IMR-90 (cell line): ENCODE measurements around the gene TRAF3IP1. TPM values are rescaled to one million over a fixed set of nuclear protein-coding genes. Genes with fewer than 3 reads are reported as not detected.
"Not testable (repeated sequence)": the region's sequence is repeated elsewhere in the genome, so short reads cannot be mapped to it uniquely, and the experiment has no call there.

ENCODE experiments used
- ATAC-seq: fragments of 200-7000 bp; cut with Tn5 transposase; 2 replicates; pipeline ENCODE4 v1.9.1; 2020; ENCODE audit warnings: low read depth, mild to moderate bottlenecking, moderate library complexity
- BruUV-seq: library from RNA; stranded (reverse); fragments of 400-500 nt; replicated peaks from 2 replicates; lab custom pipeline; 2021; lab: Mats Ljungman, UMichigan
- CTCF ChIA-PET: fragments of 300-600 bp; formaldehyde crosslinking; extraction: SDS; loops from one replicate; lab custom pipeline; 2021; ENCODE audit warnings: antibody characterized with exemption; lab: Yijun Ruan, JAX
- POLR2A ChIA-PET: fragments of 300-600 bp; sonication (Branson Sonifier 250); formaldehyde crosslinking; loops from one replicate; lab custom pipeline; 2022; ENCODE audit warnings: antibody characterized with exemption; ENCODE audit not compliant: unreplicated experiment; lab: Charles Lee
- DNase-seq: peaks from one replicate; pipeline ENCODE4 v3.0.0; 2013
- H2AFZ ChIP-seq: replicated peaks from 2 replicates; pipeline ENCODE3; 2013; ENCODE audit warnings: low read length, mild to moderate bottlenecking; ENCODE audit not compliant: poor library complexity
- H2AK5ac ChIP-seq: 2 replicates; pipeline ENCODE4 v1.6.1; 2013; ENCODE audit warnings: low read depth, low read length, inconsistent platforms
- H2AK9ac ChIP-seq: replicated peaks from 2 replicates; pipeline ENCODE3; 2013; ENCODE audit warnings: mild to moderate bottlenecking, low read depth, low read length, moderate library complexity; ENCODE audit not compliant: poor library complexity
- H2BK120ac ChIP-seq: 2 replicates; pipeline ENCODE4 v1.6.1; 2013; ENCODE audit warnings: low read depth, low read length, inconsistent platforms
- H2BK15ac ChIP-seq: 3 replicates; pipeline ENCODE4 v1.6.1; 2013; ENCODE audit warnings: low read depth, low read length, inconsistent platforms
- H2BK20ac ChIP-seq: 2 replicates; pipeline ENCODE4 v1.6.1; 2013; ENCODE audit warnings: low read depth, mild to moderate bottlenecking, inconsistent platforms, low read length, moderate library complexity
- H2BK5ac ChIP-seq: 2 replicates; pipeline ENCODE4 v1.6.1; 2013; ENCODE audit warnings: mild to moderate bottlenecking, low read depth, low read length, inconsistent platforms; ENCODE audit not compliant: poor library complexity, severe bottlenecking
- H3K14ac ChIP-seq: replicated peaks from 2 replicates; pipeline ENCODE4 v1.6.1; 2013; ENCODE audit warnings: low read depth, low read length, inconsistent platforms
- H3K18ac ChIP-seq: 2 replicates; pipeline ENCODE4 v1.6.1; 2013; ENCODE audit warnings: low read depth, low read length, control low read depth
- H3K23ac ChIP-seq: 2 replicates; pipeline ENCODE4 v1.6.1; 2013; ENCODE audit warnings: low read depth, low read length, inconsistent platforms
- H3K27ac ChIP-seq: 2 replicates; pipeline ENCODE4 v1.5.1; 2013; ENCODE audit warnings: mild to moderate bottlenecking, control low read depth, low read length; ENCODE audit not compliant: insufficient read depth
- H3K27me3 ChIP-seq: 2 replicates; pipeline ENCODE4 v1.6.1; 2013; ENCODE audit warnings: low read length; ENCODE audit not compliant: control insufficient read depth, insufficient read depth
- H3K36me3 ChIP-seq: 2 replicates; pipeline ENCODE4 v1.6.1; 2013; ENCODE audit warnings: low read length, mixed read lengths; ENCODE audit not compliant: control insufficient read depth, insufficient read depth
- H3K4ac ChIP-seq: 2 replicates; pipeline ENCODE4 v1.6.1; 2013; ENCODE audit warnings: low read depth, low read length, inconsistent platforms
- H3K4me1 ChIP-seq: 2 replicates; pipeline ENCODE4 v1.6.1; 2013; ENCODE audit warnings: low read length, mixed read lengths; ENCODE audit not compliant: control insufficient read depth, insufficient read depth
- H3K4me2 ChIP-seq: 2 replicates; pipeline ENCODE4 v1.6.1; 2013; ENCODE audit warnings: low read depth, mild to moderate bottlenecking, control low read depth, low read length, moderate library complexity
- H3K4me3 ChIP-seq: 2 replicates; pipeline ENCODE4 v1.5.1; 2013; ENCODE audit warnings: low read depth, mild to moderate bottlenecking, control low read depth, low read length, moderate library complexity; ENCODE audit not compliant: insufficient read depth
- H3K56ac ChIP-seq: 2 replicates; pipeline ENCODE4 v1.6.1; 2013; ENCODE audit warnings: low read length, inconsistent platforms; ENCODE audit not compliant: insufficient read depth; ENCODE audit errors: extremely low read depth
- H3K79me1 ChIP-seq, 2 experiments: 2 replicates each; pipeline ENCODE4 v1.6.1; 2013; ENCODE audit warnings: low read length in 2 of 2, inconsistent platforms in 1 of 2, low read depth in 1 of 2
- H3K9ac ChIP-seq: 2 replicates; pipeline ENCODE4 v1.6.1; 2013; ENCODE audit warnings: low read depth, low read length, control low read depth
- H3K9me1 ChIP-seq: 2 replicates; pipeline ENCODE4 v1.6.1; 2013; ENCODE audit warnings: low read length, inconsistent platforms; ENCODE audit not compliant: insufficient read depth
- H3K9me3 ChIP-seq: 2 replicates; pipeline ENCODE4 v1.6.1; 2013; ENCODE audit warnings: low read length; ENCODE audit not compliant: control insufficient read depth, insufficient read depth
- H4K20me1 ChIP-seq: 2 replicates; pipeline ENCODE4 v1.6.1; 2013; ENCODE audit warnings: low read length, inconsistent platforms; ENCODE audit not compliant: insufficient read depth
- H4K5ac ChIP-seq: 2 replicates; pipeline ENCODE4 v1.6.1; 2013; ENCODE audit warnings: mild to moderate bottlenecking, low read depth, low read length, control low read depth
- H4K8ac ChIP-seq, 2 experiments: 2 replicates each; pipeline ENCODE4 v1.6.1; 2013; ENCODE audit warnings: low read depth in 2 of 2, low read length in 2 of 2, control low read depth in 1 of 2, inconsistent platforms in 1 of 2
- H4K91ac ChIP-seq: 2 replicates; pipeline ENCODE4 v1.6.1; 2013; ENCODE audit warnings: low read depth, low read length, inconsistent platforms; ENCODE audit not compliant: insufficient read depth
- WGBS, 2 experiments: methylation state at CpG; one replicate each; pipeline versions ENCODE4 v1.1.5 to v1.1.7; 2013; ENCODE audit warnings: missing lambda C conversion rate in 2 of 2; ENCODE audit not compliant: insufficient read length in 1 of 2; ENCODE audit errors: extremely low coverage in 2 of 2; 5-methylcytosine and 5-hydroxymethylcytosine counted together
- dilution Hi-C: fragments of 300-500 bp; cut with HindIII; formaldehyde crosslinking; loops from one replicate; pipeline ENCODE4 v1.14.3; 2018; ENCODE audit warnings: low sequenced_read_pairs; ENCODE audit not compliant: unreplicated experiment
- in situ Hi-C: fragments of 300-500 bp; cut with MboI; formaldehyde crosslinking; loops from 3 replicates; pipeline ENCODE4 v1.14.3; 2019; ENCODE audit warnings: low sequenced_read_pairs, inconsistent platforms, mixed read lengths
- intact Hi-C: fragments of 100-400 bp; cut with micrococcal nuclease; formaldehyde crosslinking; loops from 2 replicates; pipeline ENCODE4 v1.10.0; 2022
- polyA plus RNA-seq, 3 experiments: library from polyadenylated mRNA; depleted of rRNA; stranded (reverse); fragments of >200 nt; gene quantifications; 2 replicates each; pipeline ENCODE4 v1.2.3, GENCODE V29; 2012; ENCODE audit warnings: low replicate concordance in 1 of 3
- total RNA-seq: library from RNA; depleted of rRNA; stranded (reverse); fragments of >200 nt; gene quantifications from 2 replicates; pipeline ENCODE4 v1.2.3, GENCODE V29; 2012

Gene TRAF3IP1
- total and polyA plus RNA-seq, 2 of the 4 experiments (the other 2 are of a cell fraction) = 5.9 to 8.3 TPM

GRCh38 chr2:238335591-238335990 lies 15.3 kb downstream of the TRAF3IP1 start:
- H3K4me2 ChIP-seq, DNase-seq, H3K14ac ChIP-seq, H4K8ac ChIP-seq, POLR2A ChIA-PET, intact Hi-C loops, H2BK5ac ChIP-seq, H3K56ac ChIP-seq, H2AFZ ChIP-seq, H4K20me1 ChIP-seq, H4K91ac ChIP-seq, H2BK15ac ChIP-seq, BruUV-seq, H3K9ac ChIP-seq, H2AK9ac ChIP-seq, H3K18ac ChIP-seq, H2BK120ac ChIP-seq, H3K9me1 ChIP-seq, CTCF ChIA-PET, dilution Hi-C loops, H3K27ac ChIP-seq, H2BK20ac ChIP-seq, ATAC-seq, H3K4me1 ChIP-seq, H3K4me3 ChIP-seq, H3K23ac ChIP-seq, H3K27me3 ChIP-seq, H3K4ac ChIP-seq, H2AK5ac ChIP-seq, H3K9me3 ChIP-seq, H4K5ac ChIP-seq, in situ Hi-C loops: not testable (repeated sequence)
- peaks cover 17 to 29% of the 10 kb centered on the region in 2 experiments for H3K79me1 ChIP-seq
- peaks cover 18% of the 10 kb centered on the region for H3K36me3 ChIP-seq
- WGBS, 2 experiments = no CpG with 5 or more reads among the region's 8 CpGs
